ENCODE results near the gene RAD18. TPM values are rescaled to one million over a fixed set of nuclear protein-coding genes. Genes with fewer than 3 reads are reported as not detected.

Gene RAD18
- total and polyA plus RNA-seq, 8 donors = 1.4 to 87.9 (median 4.6) TPM

- no peak overlapping the region for H3K4me3 ChIP-seq
- intact Hi-C loops (cut with DNase I; ENCODE audit: low total_unique reads) = no loop called here
- TF ChIP-seq POLR2AphosphoS5 (IDR thresholded peaks at IDR 0.05) (no peak), POLR2A (IDR thresholded peaks at IDR 0.05) (no peak), CTCF (IDR thresholded peaks at IDR 0.05) (no peak), EP300 (IDR thresholded peaks at IDR 0.05) (no peak)
- 71 to 79% (median 77%) methylated on average over 2 of the region's 2 CpGs for WGBS, 5 donors
- H3K27me3 ChIP-seq = no peaks in the 10 kb centered on the region
- peaks cover 0 to 31% (median 17%) of the 10 kb centered on the region in 4 donors for H3K36me3 ChIP-seq
- H3K4me1 ChIP-seq = no peaks in the 10 kb centered on the region
- H3K27ac ChIP-seq = no peak overlapping the region
- no peaks in the 10 kb centered on the region for H3K9me3 ChIP-seq
- no peak for DNase-seq
Observed at GRCh38 chr3:8895829-8896228, 67.4 kb downstream of the RAD18 start.

GRCh38 chr3:8893001-8893400 lies 70.3 kb downstream of the RAD18 start:
- Histone ChIP-seq H3K4me3 (no peak overlapping the region), H3K27me3 (no peaks in the 10 kb centered on the region), H3K4me1 (no peaks in the 10 kb centered on the region), H3K9me3 (no peaks in the 10 kb centered on the region), H3K27ac (no peak overlapping the region), H3K36me3 (peaks cover 0 to 41% (median 26%) of the 10 kb centered on the region in 4 donors)
- 92 to 94% (median 94%) methylated on average over 5 of the region's 5 CpGs for WGBS, 5 donors
- DNase-seq = no peak
- intact Hi-C loops (cut with DNase I; ENCODE audit: low total_unique reads) = no loop called here
- TF ChIP-seq CTCF (IDR thresholded peaks at IDR 0.05) = no peak

GRCh38 chr3:8891774-8892173 lies 71.5 kb downstream of the RAD18 start:
- WGBS, 5 donors = 76 to 98% (median 94%) methylated on average over 1 of the region's 1 CpG
- H3K9me3 ChIP-seq = no peaks in the 10 kb centered on the region
- no peak for TF ChIP-seq EP300 (IDR thresholded peaks at IDR 0.05)
- TF ChIP-seq CTCF (IDR thresholded peaks at IDR 0.05) = no peak
- TF ChIP-seq POLR2AphosphoS5 (IDR thresholded peaks at IDR 0.05) = no peak
- no peak overlapping the region for H3K4me3 ChIP-seq
- DNase-seq = no peak
- H3K27ac ChIP-seq = no peak overlapping the region
- no peaks in the 10 kb centered on the region for H3K4me1 ChIP-seq
- H3K36me3 ChIP-seq = peaks cover 0 to 43% (median 30%) of the 10 kb centered on the region in 4 donors
- H3K27me3 ChIP-seq = no peaks in the 10 kb centered on the region
- intact Hi-C loops (cut with DNase I; ENCODE audit: low total_unique reads) = no loop called here

GRCh38 chr3:8891303-8891702 lies 72.0 kb downstream of the RAD18 start:
- TF ChIP-seq EP300 (IDR thresholded peaks at IDR 0.05) (no peak), CTCF (IDR thresholded peaks at IDR 0.05) (no peak), POLR2A (IDR thresholded peaks at IDR 0.05) (no peak), POLR2AphosphoS5 (IDR thresholded peaks at IDR 0.05) (no peak)
- H3K4me3 ChIP-seq = no peak overlapping the region
- H3K27ac ChIP-seq = no peak overlapping the region
- H3K9me3 ChIP-seq = no peaks in the 10 kb centered on the region
- intact Hi-C loops (cut with DNase I; ENCODE audit: low total_unique reads) = no loop called here
- no peaks in the 10 kb centered on the region for H3K4me1 ChIP-seq
- H3K27me3 ChIP-seq = no peaks in the 10 kb centered on the region
- DNase-seq = no peak
- H3K36me3 ChIP-seq = peaks cover 0 to 43% (median 32%) of the 10 kb centered on the region in 4 donors
